Measurements from ENCODE around the gene MAP2K5. TPM values are rescaled to one million over a fixed set of nuclear protein-coding genes. Genes with fewer than 3 reads are reported as not detected.

The MAP2K5 gene
- total RNA-seq, 4 donors from 2014 or later, result 3.6 to 27.1 (median 18.6) TPM

- H3K9me3 ChIP-seq, result peaks cover 0 to 10% of the 10 kb centered on the region in 2 donors
- no peak overlapping the region for H3K27ac ChIP-seq
- H3K4me3 ChIP-seq, result no peak overlapping the region
- intact Hi-C loops (cut with DNase I; ENCODE audit: low total_unique reads), result no loop called here
- TF ChIP-seq CTCF (IDR thresholded peaks at IDR 0.05) (no peak), POLR2A (IDR thresholded peaks at IDR 0.05) (no peak)
- peaks cover 12 to 46% of the 10 kb centered on the region in 2 donors for H3K27me3 ChIP-seq
- no peaks in the 10 kb centered on the region for H3K36me3 ChIP-seq
- H3K4me1 ChIP-seq, result no peaks in the 10 kb centered on the region
- no peak for DNase-seq
Measured at GRCh38 chr15:67818464-67818863, 276.0 kb downstream of the MAP2K5 start.

- intact Hi-C loops (cut with DNase I; ENCODE audit: low total_unique reads), result no loop called here
- no peak for DNase-seq
- H3K27me3 ChIP-seq, result peaks cover 12 to 56% of the 10 kb centered on the region in 2 donors
- TF ChIP-seq POLR2A (IDR thresholded peaks at IDR 0.05), result no peak
- no peak for TF ChIP-seq CTCF (IDR thresholded peaks at IDR 0.05)
- no peaks in the 10 kb centered on the region for H3K4me1 ChIP-seq
- no peak overlapping the region for H3K27ac ChIP-seq
- H3K9me3 ChIP-seq, result peaks cover 0 to 10% of the 10 kb centered on the region in 2 donors
- H3K4me3 ChIP-seq, result no peak overlapping the region
- H3K36me3 ChIP-seq, result no peaks in the 10 kb centered on the region
Measured at GRCh38 chr15:67819636-67820035, 277.1 kb downstream of the MAP2K5 start.

- Histone ChIP-seq H3K9me3 (peaks cover 0 to 6% of the 10 kb centered on the region in 2 donors), H3K27me3 (peaks cover 16 to 64% of the 10 kb centered on the region in 2 donors), H3K4me3 (no peak overlapping the region), H3K4me1 (peaks cover 0 to 3% of the 10 kb centered on the region in 2 donors), H3K27ac (no peak overlapping the region), H3K36me3 (no peaks in the 10 kb centered on the region)
- TF ChIP-seq POLR2A (IDR thresholded peaks at IDR 0.05) (no peak), CTCF (IDR thresholded peaks at IDR 0.05) (no peak)
- no peak for DNase-seq
- intact Hi-C loops (cut with DNase I; ENCODE audit: low total_unique reads), result no loop called here
Measured at GRCh38 chr15:67820122-67820991, 277.9 kb downstream of the MAP2K5 start.

GRCh38 chr15:67820992-67821783, 278.7 kb downstream of the MAP2K5 start:
- Histone ChIP-seq H3K9me3 (no peaks in the 10 kb centered on the region), H3K4me3 (no peak overlapping the region), H3K27ac (no peak overlapping the region), H3K36me3 (no peaks in the 10 kb centered on the region), H3K4me1 (peaks cover 0 to 11% of the 10 kb centered on the region in 2 donors), H3K27me3 (peaks cover 25 to 70% of the 10 kb centered on the region in 2 donors)
- intact Hi-C loops (cut with DNase I; ENCODE audit: low total_unique reads), result no loop called here
- DNase-seq, result peak in 1 of 2 donors; percentile 45
- TF ChIP-seq CTCF (IDR thresholded peaks at IDR 0.05) (no peak), POLR2A (IDR thresholded peaks at IDR 0.05) (no peak)

Measured in uterus (tissue), 4 donors.